OCI-LY7 (cell line): ENCODE results near the gene NAA40. TPM values are rescaled to one million over a fixed set of nuclear protein-coding genes. Genes with fewer than 3 reads are reported as not detected.
A peak's percentile ranks its signal among the peaks of the same experiment; 100 is the strongest.

Experiments used
- BruUV-seq: library from RNA; stranded (reverse); fragments of 400-500 nt; replicated peaks from 2 replicates; lab custom pipeline; 2021; lab: Mats Ljungman, UMichigan
- CTCF ChIA-PET: fragments of 300-600 bp; sonication (Branson Sonifier 250); formaldehyde crosslinking; loops from one replicate; lab custom pipeline; 2022; ENCODE audit warnings: antibody characterized with exemption; ENCODE audit not compliant: unreplicated experiment; lab: Charles Lee
- POLR2A ChIA-PET: fragments of 300-600 bp; sonication (Branson Sonifier 250); formaldehyde crosslinking; loops from one replicate; lab custom pipeline; 2022; ENCODE audit warnings: antibody characterized with exemption; lab: Charles Lee
- DNase-seq: peaks from one replicate; pipeline ENCODE4 v3.0.0-alpha.2; 2015; ENCODE audit warnings: low spot score
- H2AFZ ChIP-seq: fragments of 200-600 bp; sonication (generic), shearing (Covaris generic); 2 replicates; pipeline ENCODE4 v1.6.1; 2014; ENCODE audit warnings: mild to moderate bottlenecking, antibody characterized with exemption, low read length, moderate library complexity
- H3K27ac ChIP-seq: fragments of 200-600 bp; sonication (generic); 2 replicates; pipeline ENCODE4 v1.5.1; 2014; ENCODE audit warnings: mixed run types, low read depth, mild to moderate bottlenecking, moderate library complexity, low read length, inconsistent platforms; ENCODE audit not compliant: poor library complexity, severe bottlenecking
- H3K36me3 ChIP-seq: fragments of 200-600 bp; sonication (generic); 2 replicates; pipeline ENCODE4 v1.6.1; 2014; ENCODE audit warnings: mild to moderate bottlenecking, antibody characterized with exemption, low read length, moderate library complexity, mixed read lengths; ENCODE audit not compliant: insufficient read depth
- H3K4me1 ChIP-seq: fragments of 200-600 bp; sonication (generic); 2 replicates; pipeline ENCODE4 v1.5.1; 2014; ENCODE audit warnings: mild to moderate bottlenecking, low read length; ENCODE audit not compliant: insufficient read depth, poor library complexity, severe bottlenecking
- H3K4me2 ChIP-seq: fragments of 200-600 bp; sonication (generic); 2 replicates; pipeline ENCODE4 v1.6.1; 2014; ENCODE audit warnings: mild to moderate bottlenecking, low read length
- H3K4me3 ChIP-seq: fragments of 200-600 bp; sonication (generic); 2 replicates; pipeline ENCODE4 v1.5.1; 2014; ENCODE audit warnings: mild to moderate bottlenecking, low read depth, low read length; ENCODE audit not compliant: poor library complexity, severe bottlenecking
- H3K79me2 ChIP-seq: fragments of 200-600 bp; sonication (generic); 2 replicates; pipeline ENCODE4 v1.6.1; 2016; ENCODE audit warnings: low read depth, mild to moderate bottlenecking, low read length, moderate library complexity, mixed read lengths; ENCODE audit not compliant: insufficient read depth
- H3K9me2 ChIP-seq: fragments of 200-600 bp; sonication (generic); 2 replicates; pipeline ENCODE4 v1.6.1; 2016; ENCODE audit warnings: mild to moderate bottlenecking, low read length, mixed read lengths; ENCODE audit not compliant: insufficient read depth
- H3K9me3 ChIP-seq: fragments of 200-600 bp; sonication (generic); 2 replicates; pipeline ENCODE4 v1.6.1; 2014; ENCODE audit warnings: mild to moderate bottlenecking, mixed run types, low read length, mixed read lengths
- H4K20me1 ChIP-seq: fragments of 200-600 bp; sonication (generic); 2 replicates; pipeline ENCODE4 v1.6.1; 2014; ENCODE audit warnings: mild to moderate bottlenecking, antibody characterized with exemption, low read length, moderate library complexity, mixed read lengths; ENCODE audit not compliant: insufficient read depth
- EZH2phosphoT487 ChIP-seq: fragments of 200-600 bp; sonication (generic); IDR thresholded peaks from 2 replicates; pipeline ENCODE4 v1.6.1; 2018; ENCODE audit warnings: low read depth, borderline replicate concordance, mild to moderate bottlenecking, mixed run types, antibody characterized with exemption, low read length, moderate library complexity, mixed read lengths
- intact Hi-C: fragments of 100-400 bp; cut with micrococcal nuclease; formaldehyde crosslinking; loops from one replicate; pipeline ENCODE4 v1.10.0; 2022; ENCODE audit not compliant: unreplicated experiment
- total RNA-seq, 2 experiments: library from RNA; depleted of rRNA in 1 of 2; stranded (reverse); fragments of >200 nt in 1 of 2; shearing (Covaris generic) in 1 of 2; gene quantifications; 2 replicates each; pipeline ENCODE4 v1.2.3, GENCODE V29; 2014 to 2022
- TF ChIP-seq, protein P1 (sequence below): fragments of 200-600 bp; sonication (generic); conservative IDR thresholded peaks from 2 replicates; pipeline ENCODE4 v1.5.1; 2014; ENCODE audit warnings: mild to moderate bottlenecking, antibody characterized with exemption, low read length, moderate library complexity, mixed read lengths

Gene NAA40
- total RNA-seq, 2 experiments from 2014 or later: 24.5 to 45.5 TPM

DNA sequence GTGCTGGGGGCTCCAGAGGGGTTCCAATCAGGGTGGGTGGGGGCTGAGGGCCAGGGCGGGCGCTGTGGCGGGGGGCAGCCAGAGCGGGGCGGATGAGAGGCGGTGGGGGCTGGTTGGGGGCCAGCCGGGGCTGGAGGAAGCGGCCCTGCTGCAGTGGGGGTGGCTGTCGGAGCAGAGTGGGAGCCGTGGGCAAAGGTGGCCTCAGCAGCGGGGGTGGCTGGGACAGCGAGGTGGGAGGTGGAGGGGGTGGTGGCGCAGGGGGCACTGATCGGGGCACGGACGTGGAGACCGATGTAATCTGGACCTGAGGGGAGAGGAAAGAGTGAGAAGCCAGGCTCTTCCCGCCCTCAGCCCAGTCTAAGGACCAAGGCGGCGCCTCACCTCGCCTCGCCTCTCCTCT, 26.9 kb upstream of the NAA40 start:
- TF ChIP-seq, protein P1, sequence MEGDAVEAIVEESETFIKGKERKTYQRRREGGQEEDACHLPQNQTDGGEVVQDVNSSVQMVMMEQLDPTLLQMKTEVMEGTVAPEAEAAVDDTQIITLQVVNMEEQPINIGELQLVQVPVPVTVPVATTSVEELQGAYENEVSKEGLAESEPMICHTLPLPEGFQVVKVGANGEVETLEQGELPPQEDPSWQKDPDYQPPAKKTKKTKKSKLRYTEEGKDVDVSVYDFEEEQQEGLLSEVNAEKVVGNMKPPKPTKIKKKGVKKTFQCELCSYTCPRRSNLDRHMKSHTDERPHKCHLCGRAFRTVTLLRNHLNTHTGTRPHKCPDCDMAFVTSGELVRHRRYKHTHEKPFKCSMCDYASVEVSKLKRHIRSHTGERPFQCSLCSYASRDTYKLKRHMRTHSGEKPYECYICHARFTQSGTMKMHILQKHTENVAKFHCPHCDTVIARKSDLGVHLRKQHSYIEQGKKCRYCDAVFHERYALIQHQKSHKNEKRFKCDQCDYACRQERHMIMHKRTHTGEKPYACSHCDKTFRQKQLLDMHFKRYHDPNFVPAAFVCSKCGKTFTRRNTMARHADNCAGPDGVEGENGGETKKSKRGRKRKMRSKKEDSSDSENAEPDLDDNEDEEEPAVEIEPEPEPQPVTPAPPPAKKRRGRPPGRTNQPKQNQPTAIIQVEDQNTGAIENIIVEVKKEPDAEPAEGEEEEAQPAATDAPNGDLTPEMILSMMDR: no peak
- no peak for TF ChIP-seq EZH2phosphoT487
- Histone ChIP-seq H4K20me1 (no peaks in the 10 kb centered on the region), H3K27ac (no peak overlapping the region), H3K4me3 (no peak overlapping the region), H2AFZ (no peak overlapping the region), H3K4me1 (peaks cover 9% of the 10 kb centered on the region), H3K79me2 (no peaks in the 10 kb centered on the region), H3K4me2 (no peak overlapping the region), H3K9me3 (no peaks in the 10 kb centered on the region), H3K9me2 (no peaks in the 10 kb centered on the region), H3K36me3 (peaks cover 27% of the 10 kb centered on the region; the same call in 1 of the 2 replicates)
- POLR2A ChIA-PET: no interaction called here
- CTCF ChIA-PET: no interaction called here
- no peak for DNase-seq
- BruUV-seq: no TSS peak
- intact Hi-C loops: no loop called here

DNA sequence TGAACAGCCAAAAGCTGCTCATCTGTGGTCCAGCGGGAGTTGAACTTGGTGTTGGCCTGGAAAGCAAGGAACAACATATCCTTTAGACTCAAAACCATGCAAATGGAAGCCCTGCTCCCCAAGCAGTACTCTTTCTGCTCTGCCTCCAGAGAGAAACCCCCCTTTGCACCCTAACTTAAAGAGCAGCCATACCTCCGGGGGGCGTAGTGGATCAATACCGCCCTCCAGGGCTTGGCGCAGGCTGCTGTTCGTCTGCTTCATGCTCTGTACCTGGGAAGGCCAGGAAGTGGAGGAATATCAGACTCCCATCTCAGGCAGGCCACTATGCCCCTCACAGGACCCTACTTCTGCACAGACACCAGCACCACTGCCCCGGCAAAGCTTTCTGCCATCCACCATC, 26.1 kb upstream of the NAA40 start:
- H3K9me3 ChIP-seq: no peaks in the 10 kb centered on the region
- H3K36me3 ChIP-seq: peaks cover 19% of the 10 kb centered on the region; the same call in 1 of the 2 replicates
- H3K79me2 ChIP-seq: no peaks in the 10 kb centered on the region
- BruUV-seq: no TSS peak
- no peak overlapping the region for H3K4me2 ChIP-seq
- H3K4me1 ChIP-seq: peaks cover 15% of the 10 kb centered on the region
- no peak overlapping the region for H3K27ac ChIP-seq
- no peak for TF ChIP-seq EZH2phosphoT487
- TF ChIP-seq, protein P1: peak; percentile 27; the same call in 1 of the 2 replicates
- DNase-seq: no peak
- H2AFZ ChIP-seq: no peak overlapping the region
- H3K4me3 ChIP-seq: no peak overlapping the region
- CTCF ChIA-PET: no interaction called here
- H3K9me2 ChIP-seq: no peaks in the 10 kb centered on the region
- H4K20me1 ChIP-seq: no peaks in the 10 kb centered on the region
- intact Hi-C loops: no loop called here
- POLR2A ChIA-PET: no interaction called here

DNA sequence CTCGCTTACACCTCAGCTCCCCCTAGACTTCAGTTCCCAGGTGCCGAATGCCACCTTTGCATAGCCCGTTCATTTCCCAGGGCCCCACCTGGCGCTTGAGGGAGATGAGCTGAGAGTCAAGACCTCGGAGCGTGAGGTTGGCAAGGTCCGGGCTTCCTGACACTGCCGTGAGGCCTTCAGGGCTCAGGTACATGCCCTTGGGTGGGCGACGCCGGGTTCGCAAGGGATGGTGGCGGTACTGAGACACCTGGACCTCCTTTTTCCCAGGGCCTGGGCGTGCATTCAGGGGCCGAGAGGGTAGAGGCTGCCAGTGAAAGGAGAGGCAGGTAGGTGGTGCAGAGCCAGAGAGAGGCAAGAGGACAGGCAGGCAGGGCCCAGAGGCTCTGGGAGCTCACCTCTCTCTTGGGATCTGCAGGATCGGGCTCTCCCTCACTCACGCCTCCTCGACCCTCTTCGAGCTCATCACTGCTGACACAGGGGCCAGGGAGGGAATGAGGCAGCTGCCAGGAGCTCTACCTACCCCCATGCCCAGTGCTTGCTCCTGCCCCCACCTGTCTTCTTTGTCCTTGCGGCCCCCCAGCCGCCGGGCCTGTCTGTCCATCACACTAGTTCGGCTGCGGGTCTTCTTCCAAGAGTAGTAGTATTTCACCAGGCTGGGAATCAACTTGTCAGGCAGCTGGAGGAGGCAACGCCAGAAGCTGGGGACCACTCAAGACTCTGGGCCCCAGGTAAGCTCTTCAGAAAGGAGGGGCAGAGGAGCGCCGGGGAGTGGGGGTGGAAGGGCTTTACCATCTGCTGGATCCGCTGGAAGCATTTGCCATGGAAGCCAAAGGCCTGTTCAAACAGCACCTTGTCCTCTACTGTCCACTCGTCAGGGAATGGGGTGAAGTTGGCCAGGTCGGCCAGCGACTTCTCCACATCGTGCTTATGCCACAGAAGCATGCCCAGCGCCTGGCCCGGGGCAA, 24.7 kb upstream of the NAA40 start:
- BruUV-seq: no TSS peak
- Histone ChIP-seq H2AFZ (no peak overlapping the region), H3K9me2 (no peaks in the 10 kb centered on the region), H3K9me3 (no peaks in the 10 kb centered on the region), H3K4me3 (no peak overlapping the region), H3K4me2 (no peak overlapping the region), H3K36me3 (peaks cover 4% of the 10 kb centered on the region; the same call in 1 of the 2 replicates), H3K4me1 (peaks cover 28% of the 10 kb centered on the region), H3K79me2 (no peaks in the 10 kb centered on the region), H4K20me1 (no peaks in the 10 kb centered on the region), H3K27ac (no peak overlapping the region)
- no peak for DNase-seq
- no peak for TF ChIP-seq EZH2phosphoT487
- ChIA-PET CTCF (no interaction called here), POLR2A (no interaction called here)
- intact Hi-C loops: no loop called here
